Fibroblast of pulmonary artery (primary cell): ENCODE results near the gene FLNB.

Experiments
- DNase-seq: peaks from one replicate; pipeline ENCODE4 v3.0.0-alpha.2; 2010; ENCODE audit warnings: low read depth
- H3K4me3 ChIP-seq: replicated peaks from 2 replicates; pipeline ENCODE4 v1.5.1; 2011; ENCODE audit warnings: low read depth, mild to moderate bottlenecking, control low read depth, low read length, moderate library complexity
- CTCF ChIP-seq: IDR thresholded peaks from 2 replicates; pipeline ENCODE4 v1.5.1; 2011; ENCODE audit warnings: mild to moderate bottlenecking, control low read depth, low read length, inconsistent platforms; ENCODE audit errors: missing control alignments

FLNB gene

GRCh38 chr3:58020783-58021071, 12.5 kb downstream of the FLNB start:
- DNase-seq: no peak
- TF ChIP-seq CTCF: no peak
- H3K4me3 ChIP-seq: no peak overlapping the region

GRCh38 chr3:58021072-58021959, 13.1 kb downstream of the FLNB start:
- DNase-seq: no peak
- no peak for TF ChIP-seq CTCF
- no peak overlapping the region for H3K4me3 ChIP-seq

GRCh38 chr3:58021962-58022361, 13.7 kb downstream of the FLNB start:
- no peak for DNase-seq
- no peak overlapping the region for H3K4me3 ChIP-seq
- no peak for TF ChIP-seq CTCF

- no peak for DNase-seq
- TF ChIP-seq CTCF: no peak
- no peak overlapping the region for H3K4me3 ChIP-seq
Measured at GRCh38 chr3:58022490-58022889, 14.3 kb downstream of the FLNB start.

GRCh38 chr3:58023531-58023930, 15.3 kb downstream of the FLNB start:
- no peak for DNase-seq
- no peak for TF ChIP-seq CTCF

GRCh38 chr3:58025406-58025805, 17.2 kb downstream of the FLNB start:
- DNase-seq: no peak
- H3K4me3 ChIP-seq: no peak overlapping the region
- no peak for TF ChIP-seq CTCF

More at GRCh38 chr3:58023531-58023930, 15.3 kb downstream of the FLNB start:
- H3K4me3 ChIP-seq: no peak overlapping the region
